ENCODE results near the gene RCOR3.

DNA sequence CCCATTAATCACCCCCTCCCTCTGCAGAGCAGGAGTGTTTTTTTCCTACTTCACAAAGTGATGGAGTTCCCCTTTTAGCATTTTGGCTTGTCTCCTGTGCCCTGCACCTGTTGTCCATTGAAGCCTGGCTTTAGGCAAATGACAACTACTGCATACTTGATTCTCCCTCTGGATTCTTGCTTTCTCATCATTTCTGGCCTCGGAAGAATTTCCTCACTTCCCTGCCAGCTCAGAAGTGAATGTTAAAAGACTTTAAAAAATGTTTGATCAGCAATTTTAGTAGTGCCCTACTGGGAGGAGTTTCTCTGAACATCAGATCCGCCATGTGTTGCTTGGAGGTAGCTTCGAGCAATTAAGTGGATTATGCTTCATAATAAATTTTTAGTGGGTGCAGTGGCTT lies 28.1 kb downstream of the RCOR3 start:
- TF ChIP-seq CTCF (IDR thresholded peaks at IDR 0.05; ENCODE audit: low read length) (no peak), EZH2phosphoT487 (IDR thresholded peaks at IDR 0.05; ENCODE audit: low read length) (no peak), EZH2 (optimal IDR thresholded peaks at IDR 0.05; ENCODE audit: low read depth, low read length) (no peak)

Data from MM.1S (cell line).